Amygdala (tissue), 56 donors: Measurements from ENCODE around the gene SEL1L.
"Not testable (repeated sequence)": the region's sequence is repeated elsewhere in the genome, so short reads cannot be mapped to it uniquely, and the experiment has no call there.

Experiments used
- DNase-seq, 56 donors: peaks; one replicate each; lab custom pipeline; 2025; lab: John Stamatoyannopoulos, UW

Gene SEL1L

DNA sequence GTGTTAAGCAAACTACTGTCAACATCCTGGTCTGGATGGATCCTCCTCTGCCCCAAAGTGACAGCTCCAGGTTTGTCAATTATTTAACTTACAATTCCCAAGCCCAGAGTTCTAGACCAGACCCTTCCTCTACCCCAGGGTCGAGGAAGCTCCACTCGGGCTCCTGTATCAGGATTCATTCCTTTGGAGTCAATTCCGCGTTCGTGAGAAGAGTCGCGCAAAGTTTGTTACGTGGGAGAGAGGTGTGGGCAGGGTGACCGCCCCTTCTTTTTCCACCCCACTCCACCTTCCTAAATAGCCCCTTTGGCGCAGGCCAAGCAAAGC is 479 bp downstream of the SEL1L start:
- no peak for DNase-seq

DNA sequence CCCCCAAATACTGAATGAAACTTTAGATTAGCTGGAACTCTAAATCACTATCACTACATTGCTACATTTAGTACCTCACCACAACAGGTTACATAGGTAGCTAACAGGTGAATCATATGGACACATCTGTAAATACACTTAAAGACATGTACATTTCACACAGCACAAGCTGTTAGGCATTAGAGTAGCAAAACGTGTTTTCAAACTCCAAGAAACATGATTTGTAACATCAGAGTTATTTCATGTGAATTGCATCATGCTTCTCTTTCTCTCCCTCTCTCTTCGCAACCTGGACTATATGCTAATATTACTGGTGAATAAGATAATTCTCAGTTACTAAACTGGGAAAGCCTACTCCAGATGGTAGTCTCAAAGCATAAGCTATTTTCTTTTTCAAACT is 4.3 kb downstream of the SEL1L start:
- no peak for DNase-seq

DNA sequence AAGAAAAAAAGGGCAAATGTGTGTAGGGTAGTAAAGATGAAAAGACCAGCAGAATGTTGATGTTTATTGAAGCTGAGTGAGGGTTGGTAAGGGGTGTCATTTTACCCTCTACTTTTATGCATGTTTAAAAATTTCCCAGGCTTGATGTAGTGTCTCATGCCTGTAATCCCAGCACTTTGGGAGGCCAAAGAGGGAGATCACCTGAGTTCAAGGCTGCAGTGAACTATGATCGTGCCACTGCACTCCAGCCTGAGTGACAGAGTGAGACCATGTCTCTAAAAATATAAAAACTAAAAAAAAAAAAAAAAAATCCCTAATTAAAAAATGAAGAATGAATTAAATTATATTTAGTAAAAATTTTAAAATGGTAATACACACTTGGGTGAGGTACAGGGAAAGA is 8.5 kb downstream of the SEL1L start:
- no peak for DNase-seq

DNA sequence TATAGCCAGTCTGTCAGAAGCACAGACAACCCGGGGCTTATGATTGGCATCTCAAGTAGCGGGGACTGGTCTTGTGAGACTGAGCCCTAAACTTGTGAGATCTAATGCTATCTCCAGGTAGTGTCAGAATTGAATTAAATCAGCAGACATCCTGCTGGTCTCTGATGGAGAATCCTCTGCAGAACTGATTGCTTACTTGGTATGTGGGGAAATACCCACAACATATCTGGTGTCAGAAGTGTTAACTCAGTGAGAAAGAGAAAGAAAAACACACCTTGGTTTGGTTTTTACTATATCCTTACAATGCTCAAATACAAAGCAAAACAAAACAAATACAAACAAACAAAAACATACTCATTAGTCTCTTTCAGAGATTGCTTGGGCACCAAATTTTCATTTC is 10.0 kb downstream of the SEL1L start:
- no peak for DNase-seq

DNA sequence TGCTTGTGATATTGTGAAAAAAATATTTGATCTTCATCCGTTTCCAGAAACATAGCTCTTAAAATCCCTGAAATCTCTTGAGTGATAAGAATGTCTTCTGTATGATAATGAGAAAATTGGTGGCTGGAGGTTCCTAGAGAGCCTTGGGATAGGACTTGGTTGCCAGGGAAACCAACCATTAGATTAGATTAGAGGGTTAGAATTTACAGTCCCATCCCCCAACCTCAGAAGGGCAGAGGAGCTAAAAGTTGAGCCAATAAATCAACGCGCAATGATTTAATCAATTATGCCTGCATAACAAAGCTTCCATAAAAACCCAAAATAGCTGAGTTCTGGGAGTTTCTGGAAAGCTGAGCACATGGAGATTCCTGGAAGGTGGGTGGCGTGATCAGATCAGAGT is 10.6 kb downstream of the SEL1L start:
- no peak for DNase-seq

DNA sequence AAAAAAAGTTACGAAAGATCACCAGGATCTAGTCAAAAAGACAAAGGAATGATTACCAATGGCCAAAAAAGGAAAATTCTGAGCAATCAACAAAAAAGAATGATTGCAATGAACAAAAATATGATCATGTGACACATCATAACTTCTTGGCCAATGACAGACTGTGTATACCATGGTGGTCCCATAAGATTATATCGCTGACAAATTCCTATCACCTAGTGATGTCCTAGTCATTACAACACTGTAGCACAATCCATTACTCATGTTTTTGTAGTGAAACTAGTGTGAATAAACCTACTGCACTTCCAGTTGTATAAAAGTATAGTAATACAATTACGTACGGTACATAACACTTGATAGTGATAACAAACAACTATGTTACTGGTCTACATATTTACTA is 12.3 kb downstream of the SEL1L start:
- no peak for DNase-seq

DNA sequence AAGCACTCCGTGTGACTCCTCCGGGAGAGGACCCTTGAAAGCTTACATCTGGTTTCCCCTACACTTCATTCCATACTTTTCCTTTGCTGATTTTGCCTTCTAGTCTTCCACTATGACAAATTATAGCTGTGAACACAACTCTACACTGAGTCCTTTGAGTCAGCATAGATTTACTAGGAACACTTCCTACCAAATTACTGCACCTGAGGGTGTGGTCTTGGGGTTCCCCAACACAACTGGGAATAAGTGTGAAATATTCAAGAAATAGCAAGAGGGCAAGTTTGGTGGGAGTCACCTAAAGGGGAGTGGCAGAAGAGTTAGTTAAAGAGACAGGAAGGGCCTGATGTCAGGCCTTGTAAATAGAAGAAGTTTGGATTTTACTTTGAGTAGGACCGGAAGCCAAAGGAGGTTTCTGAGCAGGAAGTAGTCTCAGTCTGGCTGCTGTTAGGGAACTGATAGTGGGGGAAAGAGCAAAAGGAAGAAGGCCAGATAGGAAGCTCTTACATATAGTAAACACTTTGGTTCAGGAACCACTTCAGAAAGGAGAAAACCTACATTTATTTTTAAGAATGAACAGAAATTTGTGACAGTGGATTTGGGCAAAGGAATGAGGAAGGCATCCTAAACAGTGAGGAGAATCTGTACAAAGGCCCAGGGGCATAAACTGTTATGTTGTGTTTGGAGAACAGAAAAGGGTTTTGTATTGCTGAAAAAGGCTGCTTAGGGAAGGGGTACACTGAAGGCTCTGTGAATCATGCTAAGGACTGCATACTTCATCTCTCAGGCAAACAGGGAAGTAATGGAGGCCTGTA is 14.2 kb downstream of the SEL1L start:
- peak in 3 of 56 donors; percentile 7 to 32 (median 8) for DNase-seq

DNA sequence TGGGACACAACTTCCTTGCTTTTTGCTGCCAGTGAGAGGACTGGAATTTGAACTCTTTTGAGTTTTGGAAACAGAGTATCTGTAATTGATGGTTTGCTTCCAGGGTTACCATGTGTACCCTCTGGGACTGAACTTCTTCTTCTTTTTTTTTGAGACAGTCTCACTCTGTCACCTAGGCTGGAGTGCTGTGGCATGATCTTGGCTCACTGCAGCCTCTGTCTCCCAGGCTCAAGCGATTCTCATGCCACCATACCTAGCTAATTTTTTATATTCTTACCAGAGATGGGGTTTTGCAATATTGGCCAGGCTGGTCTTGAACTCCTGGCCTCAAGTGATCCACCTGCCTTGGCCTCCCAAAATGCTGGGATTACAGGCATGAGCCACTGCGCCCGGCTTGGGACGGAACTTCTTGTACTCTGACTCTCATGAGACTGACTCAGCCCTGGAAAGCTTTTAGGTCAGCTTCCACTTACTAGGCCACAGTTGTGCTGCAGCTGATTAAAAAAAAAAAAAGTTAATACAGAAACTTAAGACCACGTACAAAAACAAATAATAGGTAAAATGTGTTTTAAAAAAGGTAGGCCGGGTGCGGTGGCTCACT is 15.8 kb downstream of the SEL1L start:
- DNase-seq, result peak in 1 of 56 donors; percentile 4

DNA sequence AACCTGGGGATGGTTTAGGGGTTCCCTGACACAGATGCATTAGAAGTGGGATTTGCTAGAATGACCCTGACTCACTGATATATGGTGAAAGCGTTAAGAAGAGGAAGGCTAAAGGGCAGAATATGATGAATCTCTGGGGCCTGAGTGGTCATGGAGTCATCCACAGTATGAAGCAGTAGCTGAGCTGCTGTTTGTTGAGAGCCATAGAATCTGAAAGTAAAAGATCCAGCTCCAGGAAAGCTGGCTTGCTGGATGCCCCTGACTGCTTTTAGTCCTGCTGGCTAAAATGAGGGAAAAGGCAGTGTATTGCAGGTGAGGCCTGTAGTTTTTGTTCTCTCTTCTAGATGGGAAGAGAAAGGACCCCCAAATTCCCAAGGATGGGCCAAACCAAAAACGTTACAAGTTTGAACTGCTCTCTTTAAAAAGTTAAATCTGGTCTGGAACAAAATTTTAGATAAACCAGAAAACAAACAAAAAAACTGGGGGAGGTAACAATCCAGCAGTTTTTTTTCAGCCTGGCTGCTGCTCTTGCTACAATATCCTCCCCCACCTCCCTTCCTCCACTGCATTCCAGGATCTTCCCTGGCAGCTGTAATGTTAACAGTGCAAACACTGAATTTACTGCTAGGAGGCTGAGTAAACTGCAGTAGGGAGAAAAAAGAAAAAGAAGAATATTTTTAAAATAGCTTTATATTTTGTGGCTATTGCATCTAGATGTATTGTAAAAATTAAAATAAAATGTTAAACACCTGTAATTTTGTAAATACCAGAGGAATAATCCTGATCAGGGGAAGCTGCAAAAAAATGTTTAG is 16.5 kb downstream of the SEL1L start:
- DNase-seq, result peak in 1 of 56 donors; percentile 2

DNA sequence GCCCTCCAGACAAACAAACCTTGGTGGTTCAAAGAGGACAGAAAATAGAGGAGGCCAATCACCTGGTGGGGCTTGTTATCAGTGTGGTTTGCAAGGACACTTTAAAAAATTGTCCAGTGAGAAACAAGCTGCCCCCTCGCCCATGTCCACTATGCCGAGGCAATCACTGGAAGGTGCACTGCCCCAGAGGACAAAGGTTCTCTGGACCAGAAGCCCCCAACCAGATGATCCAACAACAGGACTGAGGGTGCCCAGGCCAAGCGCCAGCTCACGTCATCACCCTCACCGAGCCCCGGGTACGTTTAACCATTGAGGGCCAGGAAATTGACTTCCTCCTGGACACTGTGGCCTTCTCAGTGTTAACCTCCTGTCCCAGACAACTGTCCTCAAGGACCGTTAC is 17.7 kb downstream of the SEL1L start:
- DNase-seq, result not testable (repeated sequence)

DNA sequence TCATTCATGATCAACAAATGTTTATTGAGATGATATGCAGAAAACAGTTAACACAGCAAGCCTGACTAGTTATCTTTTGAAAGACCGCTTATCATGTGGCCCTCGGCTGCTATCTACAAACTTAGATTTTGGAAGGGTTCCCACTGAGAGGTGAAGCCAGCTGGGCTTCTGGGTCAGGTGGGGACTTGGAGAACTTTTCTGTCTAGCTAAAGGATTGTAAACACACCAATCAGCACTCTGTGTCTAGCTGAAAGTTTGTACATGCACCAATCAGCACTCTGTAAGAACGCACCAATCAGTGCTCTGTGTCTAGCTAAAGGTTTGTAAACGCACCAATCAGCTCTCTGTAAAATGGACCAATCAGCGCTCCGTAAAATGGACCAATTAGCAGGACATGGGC is 20.8 kb downstream of the SEL1L start:
- DNase-seq, result not testable (repeated sequence)

DNA sequence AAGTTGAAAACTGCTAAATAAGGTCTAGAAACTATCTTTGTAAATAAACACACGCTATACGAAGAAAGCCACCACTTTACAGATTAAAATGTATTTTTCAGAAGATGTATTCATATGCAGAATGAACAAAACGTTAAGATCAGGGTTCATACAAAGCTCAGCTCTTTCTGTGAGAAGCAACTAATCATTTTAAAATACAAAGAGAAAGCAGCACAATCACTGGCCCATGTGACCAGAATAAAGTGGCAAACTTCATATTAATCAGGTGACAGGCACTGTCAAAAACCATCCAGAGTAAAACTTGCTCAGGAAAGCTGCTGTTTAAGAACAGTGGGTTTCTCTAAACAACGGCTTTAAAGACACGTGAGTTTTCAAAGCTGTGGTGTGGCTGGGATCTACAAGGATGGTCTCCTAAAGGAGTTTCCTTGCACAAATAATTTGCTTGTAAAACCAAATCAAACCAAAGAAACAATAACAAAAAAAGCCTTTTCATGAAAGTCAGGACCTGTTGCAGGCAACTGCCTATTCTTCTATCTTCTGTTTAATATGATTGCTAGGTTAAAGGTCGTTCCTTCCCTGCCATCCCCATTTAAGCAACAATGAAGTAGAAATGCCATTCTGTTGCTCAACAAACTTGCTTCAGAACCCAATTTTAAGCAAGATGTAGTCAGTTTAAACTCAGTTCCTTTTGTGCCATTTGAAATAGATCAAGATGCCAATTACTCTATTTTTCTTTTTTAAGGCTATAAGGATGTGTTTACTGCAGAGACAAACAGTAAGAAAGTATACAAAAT is 22.3 kb downstream of the SEL1L start:
- DNase-seq, result no peak

DNA sequence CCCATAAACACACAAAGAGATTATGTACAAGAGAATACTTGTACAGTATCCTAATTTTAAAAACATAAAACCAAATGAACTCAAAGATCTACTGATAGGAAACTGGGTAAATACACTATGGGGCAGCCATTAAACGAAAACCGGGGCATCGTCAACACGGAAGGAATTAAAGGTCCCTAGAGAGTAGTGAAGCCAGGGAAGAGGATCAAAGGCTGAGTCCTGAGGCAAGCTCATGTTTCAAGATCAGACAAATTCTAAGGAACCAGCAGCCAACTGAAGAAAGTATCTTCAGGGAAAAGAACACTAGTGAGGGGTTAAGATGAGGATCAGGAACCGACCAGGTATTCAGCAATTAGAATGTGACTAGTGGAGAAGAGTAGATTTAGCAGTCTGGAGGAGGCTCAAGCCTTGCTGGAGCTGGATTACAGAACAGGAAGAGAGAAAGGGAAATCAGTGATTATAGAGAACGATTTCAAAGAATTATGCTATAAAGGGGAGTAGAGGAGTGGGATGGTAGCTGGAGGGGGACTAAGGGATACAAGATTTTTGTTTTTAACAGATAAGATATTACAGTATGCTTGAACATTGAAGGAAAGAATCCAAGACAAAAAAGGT is 23.7 kb downstream of the SEL1L start:
- DNase-seq, result peak in 1 of 56 donors; percentile 3

DNA sequence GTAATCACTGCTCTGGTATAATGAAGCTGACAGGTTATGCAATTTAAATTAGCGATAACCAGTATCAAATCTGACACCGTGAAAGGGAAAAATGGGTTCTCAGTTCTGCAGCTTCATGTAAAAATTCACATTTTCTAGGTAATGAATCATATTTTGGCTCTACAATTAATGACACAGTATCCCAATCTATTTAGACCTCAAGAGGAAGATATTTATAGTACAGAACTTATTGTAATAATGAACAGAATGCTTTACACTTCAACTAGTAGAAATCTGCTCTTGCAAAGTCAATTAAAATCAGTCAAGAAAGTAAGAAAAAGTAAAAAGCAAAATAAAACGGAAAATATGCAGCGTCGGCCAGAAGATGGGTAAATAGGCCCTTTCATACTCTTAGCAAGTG is 24.3 kb downstream of the SEL1L start:
- no peak for DNase-seq

DNA sequence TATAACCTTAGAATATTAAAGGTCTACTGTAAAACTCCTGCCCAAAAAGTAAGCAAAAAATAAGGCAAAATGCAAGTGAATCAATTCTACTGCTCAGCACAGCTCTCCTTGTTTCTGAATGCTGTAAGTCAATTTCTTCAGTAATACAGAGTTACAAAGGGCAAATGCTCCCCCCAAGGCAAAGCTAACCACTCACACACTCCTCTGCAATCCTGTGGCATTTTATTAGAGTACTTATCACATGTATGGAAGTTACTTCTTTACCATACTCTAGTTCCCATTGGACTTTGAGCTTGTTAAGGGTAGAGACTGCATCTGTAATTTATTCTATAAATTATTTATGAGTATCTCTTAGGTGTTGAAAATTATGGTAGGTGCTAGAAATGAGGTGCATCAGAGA is 27.2 kb downstream of the SEL1L start:
- no peak for DNase-seq

DNA sequence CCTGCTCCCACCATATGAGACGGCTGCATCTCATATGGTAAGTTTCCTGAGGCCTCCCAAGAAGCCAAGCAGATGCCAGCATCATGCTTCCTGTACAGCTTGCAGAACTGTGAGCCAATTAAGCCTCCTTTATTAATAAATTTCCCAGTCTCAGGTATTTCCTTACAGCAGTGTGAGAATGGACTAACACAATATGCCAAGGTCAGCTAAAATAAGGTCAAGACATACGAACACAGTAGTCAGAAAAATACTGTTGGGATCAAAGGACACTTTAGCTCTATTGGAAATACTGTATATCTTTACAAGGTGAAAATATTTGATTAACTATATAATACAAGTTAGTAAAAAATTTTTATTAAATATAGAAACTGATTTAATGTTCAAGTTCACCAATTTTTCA is 28.8 kb downstream of the SEL1L start:
- DNase-seq, result no peak

DNA sequence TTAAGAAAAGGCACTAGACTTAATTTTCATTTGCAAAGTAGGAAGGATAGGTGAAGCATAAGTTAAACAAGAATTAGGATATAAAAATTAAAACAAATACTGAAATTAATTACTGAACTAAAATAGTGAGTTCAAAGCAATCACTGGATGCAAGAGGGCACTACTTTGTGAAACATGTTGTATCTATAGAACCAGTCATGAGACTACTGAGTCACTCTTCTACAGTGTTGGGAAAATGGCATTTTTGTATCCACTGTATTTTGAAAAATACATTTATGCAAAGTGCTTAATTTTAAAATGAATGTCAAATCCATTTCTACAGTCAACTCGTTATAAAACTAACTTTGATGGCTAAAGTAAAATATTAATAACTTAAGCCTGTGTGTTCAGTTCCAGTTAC is 47.9 kb downstream of the SEL1L start:
- no peak for DNase-seq

DNA sequence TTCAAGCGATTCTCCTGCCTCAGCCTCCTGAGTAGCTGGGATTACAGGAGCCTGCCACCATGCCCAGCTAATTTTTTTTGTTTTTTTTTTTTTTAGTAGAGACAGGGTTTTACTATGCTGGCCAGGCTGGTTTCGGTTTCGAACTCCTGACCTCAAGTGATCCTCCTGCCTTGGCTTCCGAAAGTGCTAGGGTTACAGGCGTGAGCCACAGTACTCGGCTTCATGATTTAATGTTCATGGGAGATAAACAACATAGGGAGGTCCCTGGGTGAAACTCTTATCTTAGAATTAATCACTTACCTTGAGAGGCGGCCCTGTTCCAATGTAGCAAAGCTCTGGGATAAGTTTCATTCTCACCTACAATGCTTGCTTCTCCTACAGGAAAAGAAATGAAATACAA is 48.3 kb downstream of the SEL1L start:
- no peak for DNase-seq

DNA sequence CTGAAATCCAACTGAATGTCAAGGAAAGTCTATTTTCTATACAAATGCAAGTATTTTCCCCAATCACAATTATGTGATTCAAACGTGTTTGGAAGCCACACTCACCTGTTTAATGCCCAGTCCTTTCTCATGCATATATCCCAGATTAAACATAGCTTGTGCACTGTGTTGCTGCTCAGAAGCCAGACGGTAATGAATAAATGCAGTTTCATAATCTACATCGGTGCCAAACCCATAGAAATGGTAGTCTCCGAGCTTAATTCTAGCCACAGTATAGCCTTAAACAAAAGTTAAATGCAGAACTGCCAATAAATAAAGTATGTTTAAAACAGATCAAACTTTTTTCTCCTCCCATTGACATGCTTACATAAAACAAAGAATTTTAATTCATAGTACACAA is 49.5 kb downstream of the SEL1L start:
- DNase-seq, result no peak

DNA sequence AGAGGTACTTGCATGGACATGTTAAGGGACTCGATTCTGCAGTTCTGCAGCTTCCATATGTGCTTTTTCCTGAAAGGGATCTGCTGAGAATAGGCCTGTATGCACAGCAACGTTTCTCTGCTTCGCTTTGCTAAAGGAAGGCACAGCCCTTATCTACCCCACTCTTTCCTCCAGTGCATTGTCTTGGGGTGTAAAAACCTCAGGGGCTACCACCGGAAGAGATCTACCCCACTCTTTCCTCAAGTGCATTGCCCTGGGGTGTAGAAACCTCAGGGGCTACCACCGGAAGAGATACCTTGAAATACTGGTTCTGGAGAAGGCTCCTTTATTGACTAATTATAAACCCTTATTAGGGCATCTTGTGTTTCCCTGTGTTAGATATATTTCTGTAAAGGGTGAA is 52.9 kb downstream of the SEL1L start:
- DNase-seq, result no peak
